LoVo (cell line): ENCODE results near the gene TENT4A.

Experiments used
- DNase-seq: peaks from one replicate; pipeline ENCODE4 v3.0.0-alpha.2; 2016; ENCODE audit warnings: low spot score

TENT4A gene

DNA sequence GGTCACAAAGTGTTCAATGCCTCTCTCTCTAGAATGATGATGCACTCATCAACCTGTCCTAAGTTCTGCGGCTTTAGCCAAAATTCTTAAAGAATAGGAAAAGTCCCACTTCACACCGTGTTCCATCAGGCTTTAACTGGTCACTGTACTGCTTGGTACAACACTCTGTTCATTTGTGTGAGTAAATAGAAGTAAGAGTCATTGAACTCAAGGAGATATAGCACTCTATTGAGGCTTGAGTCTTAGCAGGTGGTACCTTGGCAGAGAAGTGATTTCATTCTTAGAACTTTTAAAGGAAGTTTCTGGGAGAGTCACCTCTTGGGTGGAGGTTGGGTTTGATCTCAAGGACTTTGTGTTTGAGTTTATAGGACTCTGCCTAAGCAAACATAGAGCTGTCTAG, 92.6 kb downstream of the TENT4A start:
- DNase-seq, result no peak
